NCI-H82 (cell line): ENCODE data around the gene OMA1.
"Not testable (repeated sequence)": the region's sequence is repeated elsewhere in the genome, so short reads cannot be mapped to it uniquely, and the experiment has no call there.

Experiments used
- DNase-seq: peaks from one replicate; lab custom pipeline; 2025; lab: John Stamatoyannopoulos, UW

The OMA1 gene

GRCh38 chr1:58573705-58574591 is 27.4 kb upstream of the OMA1 start:
- no peak for DNase-seq

DNA sequence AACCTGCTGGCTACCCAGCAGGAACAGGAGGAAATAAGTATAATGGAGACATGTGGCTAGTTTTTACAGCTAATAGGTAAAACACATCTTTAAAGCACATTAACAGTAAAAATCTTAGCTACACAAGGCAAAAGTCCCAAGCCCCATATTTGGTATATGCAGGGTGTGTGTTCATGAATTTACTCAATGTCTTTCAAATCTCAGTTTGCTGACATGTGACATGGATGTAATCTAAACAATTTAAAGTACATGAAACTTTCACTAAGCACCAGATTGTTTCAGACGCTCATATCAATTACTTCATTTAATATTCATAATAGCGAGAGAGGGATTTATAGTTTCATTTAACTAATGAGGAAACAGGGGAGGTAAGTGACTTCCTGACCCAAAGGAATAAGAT is 26.6 kb upstream of the OMA1 start:
- no peak for DNase-seq

DNA sequence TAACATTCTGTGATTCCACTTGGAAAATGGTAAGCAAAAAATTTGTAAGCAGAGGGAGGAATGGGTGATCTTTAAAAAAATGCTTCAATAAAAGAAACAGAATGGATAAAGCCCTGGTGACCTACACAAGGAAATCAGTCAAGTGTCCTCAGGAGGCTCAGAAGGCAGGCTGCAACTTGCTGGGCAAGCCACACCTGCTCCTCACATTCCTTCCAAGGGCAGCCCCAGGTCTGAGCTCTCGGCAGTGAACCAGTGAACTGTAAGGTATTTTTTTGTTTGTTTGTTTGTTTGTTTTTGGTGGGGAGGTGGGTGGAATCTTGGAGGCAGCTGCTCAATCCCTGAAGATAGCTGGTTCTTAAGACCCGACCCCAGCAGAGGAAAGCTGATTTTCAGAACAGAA is 26.2 kb upstream of the OMA1 start:
- no peak for DNase-seq

DNA sequence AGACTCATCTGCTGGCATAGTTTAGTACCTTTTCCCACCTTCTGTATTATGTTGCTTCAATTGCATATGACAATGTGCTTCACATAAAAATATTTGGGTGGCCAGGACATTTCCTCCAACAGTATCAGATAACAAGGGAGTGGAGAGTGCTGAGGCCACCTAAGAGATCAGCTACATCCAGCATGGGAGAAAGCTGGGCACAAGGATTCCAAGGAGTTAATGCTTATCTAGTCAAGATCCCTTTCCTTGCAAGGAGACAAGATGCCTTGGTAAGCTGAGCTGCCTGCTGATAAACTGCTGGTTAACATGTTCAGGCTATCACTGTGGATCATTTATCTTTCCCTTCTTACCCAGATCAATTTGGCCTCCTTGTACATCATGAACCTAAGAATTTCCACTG is 25.1 kb upstream of the OMA1 start:
- no peak for DNase-seq

GRCh38 chr1:58570817-58571216 is 24.3 kb upstream of the OMA1 start:
- no peak for DNase-seq

- no peak for DNase-seq
These were observed 23.6 kb upstream of the OMA1 start for GRCh38 chr1:58570094-58570493.

DNA sequence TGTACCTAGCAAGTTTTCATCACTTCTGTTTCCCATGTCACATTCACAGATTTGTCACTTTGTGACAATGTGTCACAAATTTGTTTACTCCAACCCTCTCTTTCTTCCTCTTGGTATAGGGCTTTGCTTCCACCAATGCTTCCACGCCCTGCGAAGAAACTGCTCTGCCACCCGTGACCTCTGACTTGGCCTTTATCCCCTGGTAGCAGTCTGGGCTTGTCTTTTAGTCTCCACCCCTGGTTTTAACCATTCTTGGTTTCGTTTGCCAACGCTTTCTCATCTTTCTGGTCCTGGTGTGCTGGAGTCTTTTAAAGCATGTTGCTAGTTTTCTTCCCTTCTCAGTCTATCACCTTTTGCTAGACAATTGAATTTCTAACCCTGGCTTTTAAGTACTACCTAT is 22.4 kb upstream of the OMA1 start:
- DNase-seq = no peak

DNA sequence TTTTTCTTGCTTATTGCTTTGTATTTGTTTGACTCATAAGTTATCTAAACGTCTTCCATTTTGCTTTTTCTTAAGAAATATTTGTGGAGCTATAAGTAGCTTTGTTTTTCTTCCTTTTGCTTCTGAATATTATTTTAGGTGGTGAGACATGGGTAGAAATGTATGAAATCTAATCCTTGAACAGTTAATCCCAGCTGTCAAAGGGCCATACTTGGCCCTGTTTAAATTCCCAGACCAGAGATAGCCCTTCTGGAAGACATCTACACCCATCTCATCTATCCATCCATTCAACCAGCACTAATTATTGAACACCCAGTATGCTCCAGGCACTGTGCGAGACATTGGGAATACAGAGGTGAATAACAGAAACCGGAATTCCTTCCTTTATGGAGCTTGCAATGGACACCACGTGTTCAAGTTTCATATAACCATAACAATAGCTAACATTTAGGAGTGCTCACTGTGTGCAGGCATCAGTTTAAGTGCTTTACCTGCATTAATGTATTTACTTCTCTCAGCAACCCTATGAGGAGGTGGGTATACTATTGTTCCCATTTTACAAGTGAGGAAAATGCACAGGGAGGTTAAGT is 21.8 kb upstream of the OMA1 start:
- no peak for DNase-seq

GRCh38 chr1:58566339-58566738 is 19.8 kb upstream of the OMA1 start:
- DNase-seq = no peak

DNA sequence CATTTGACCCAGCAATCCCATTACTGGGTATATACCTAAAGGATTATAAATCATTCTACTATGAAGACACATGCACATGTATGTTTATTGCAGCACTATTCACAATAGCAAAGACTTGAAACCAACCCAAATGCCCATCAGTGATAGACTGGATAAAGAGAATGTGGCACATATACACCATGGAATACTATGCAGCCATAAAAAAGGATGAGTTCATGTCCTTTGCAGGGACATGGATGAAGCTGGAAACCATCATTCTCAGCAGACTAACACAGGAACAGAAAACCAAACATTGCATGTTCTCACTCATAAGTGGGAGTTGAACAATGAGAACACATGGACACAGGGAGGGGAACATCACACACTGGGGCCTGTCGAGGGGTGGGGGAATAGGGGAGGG is 17.2 kb upstream of the OMA1 start:
- not testable (repeated sequence) for DNase-seq

DNA sequence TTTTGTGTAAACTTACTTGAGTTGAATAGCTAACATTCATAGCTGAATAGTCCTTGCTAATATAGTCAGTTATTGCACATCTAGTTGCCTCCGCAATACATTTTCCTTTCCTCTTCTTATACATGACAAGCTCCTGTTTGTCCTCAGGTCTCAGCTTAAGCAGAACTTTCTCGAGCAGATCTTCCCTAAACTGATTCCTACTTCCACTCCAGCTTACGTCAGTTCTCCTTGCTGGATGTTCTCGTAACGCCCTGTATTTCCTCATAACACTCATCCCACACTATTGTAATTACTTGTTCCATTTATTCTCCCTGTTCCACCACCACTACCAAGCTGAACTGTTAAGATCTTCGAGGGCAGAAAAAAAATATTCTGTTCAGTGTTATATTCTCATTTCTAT is 15.1 kb upstream of the OMA1 start:
- no peak for DNase-seq

DNA sequence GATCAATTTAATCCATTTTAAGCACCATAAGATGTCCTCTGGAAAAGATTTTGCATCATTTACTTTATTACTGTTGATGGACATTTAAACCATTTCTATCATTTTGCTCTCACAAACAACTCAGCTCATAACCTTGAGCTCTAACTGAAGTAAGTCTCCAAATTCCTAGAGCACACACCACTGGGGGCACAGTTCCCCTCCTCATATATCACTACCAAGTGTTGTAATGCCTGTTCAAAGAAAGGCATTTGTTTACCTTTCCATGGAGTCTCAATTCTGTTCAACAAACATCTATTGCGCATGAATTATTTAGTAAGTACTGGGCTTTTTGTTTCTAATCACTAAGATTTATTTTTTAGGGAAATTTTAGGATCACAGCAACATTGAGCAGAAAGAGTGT is 8.9 kb upstream of the OMA1 start:
- no peak for DNase-seq

GRCh38 chr1:58551186-58552140 is 4.9 kb upstream of the OMA1 start:
- peak; percentile 90 for DNase-seq

GRCh38 chr1:58549291-58549690 is 2.8 kb upstream of the OMA1 start:
- DNase-seq = not testable (repeated sequence)

DNA sequence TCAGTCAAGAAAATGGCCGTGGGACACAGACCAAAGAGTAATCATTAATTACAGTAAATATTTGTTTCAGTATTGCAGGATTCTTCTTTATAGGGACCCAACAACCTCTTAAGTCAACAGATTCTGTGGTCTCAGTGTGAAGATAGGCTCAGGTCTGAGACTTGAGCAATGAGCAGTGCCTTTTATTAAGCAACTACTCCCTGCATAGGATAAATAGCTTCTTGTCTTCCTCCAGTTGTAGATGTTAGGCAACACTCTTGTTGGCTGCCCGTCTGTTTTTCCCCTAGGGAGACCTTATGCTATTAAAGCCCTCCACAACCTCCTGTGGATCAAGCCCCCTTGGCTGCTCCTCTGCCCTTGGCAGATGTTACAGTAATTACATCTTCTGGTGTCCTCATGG is 1.8 kb upstream of the OMA1 start:
- DNase-seq = peak; percentile 91

GRCh38 chr1:58545591-58546519 is 671 bp downstream of the OMA1 start:
- DNase-seq = peak; percentile 86

DNA sequence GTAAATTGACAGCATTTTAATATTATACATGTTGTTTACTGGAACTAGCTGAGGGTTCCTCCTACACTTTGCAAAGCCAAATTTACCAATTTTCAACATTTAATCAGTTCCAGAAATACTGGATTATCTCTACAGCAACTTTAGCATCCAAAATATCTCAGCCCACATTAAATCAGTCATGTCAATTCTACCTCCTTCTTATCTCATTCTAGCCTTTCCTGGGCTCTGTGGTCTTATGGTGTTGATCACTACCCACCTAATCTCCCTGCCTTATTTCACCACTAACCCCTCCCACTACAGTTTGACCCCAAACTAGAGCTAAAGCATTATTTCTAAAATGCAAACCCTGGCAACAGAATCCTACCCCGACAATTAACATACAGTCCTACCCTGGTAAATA is 3.3 kb downstream of the OMA1 start:
- no peak for DNase-seq

DNA sequence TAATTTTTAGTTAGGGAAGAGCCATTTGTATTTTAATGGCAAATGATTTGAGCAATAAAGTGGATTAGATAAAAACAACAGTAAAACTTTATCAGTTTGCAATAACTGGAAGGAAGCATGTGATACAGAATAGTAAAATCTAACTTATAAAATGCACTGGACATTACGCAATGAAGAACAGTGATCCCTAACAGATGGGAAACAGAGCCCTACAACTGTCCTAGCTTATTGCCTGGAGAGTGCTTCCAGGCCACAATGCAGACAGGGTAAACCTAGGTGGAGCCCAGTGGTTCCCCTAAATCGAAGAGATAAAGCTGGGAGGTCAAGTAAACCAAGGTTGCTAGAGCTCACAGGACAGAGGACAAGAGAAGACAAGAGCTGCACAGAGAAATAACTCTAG is 7.0 kb downstream of the OMA1 start:
- no peak for DNase-seq

- no peak for DNase-seq
These were observed 7.7 kb downstream of the OMA1 start for GRCh38 chr1:58538821-58539220.

- DNase-seq = not testable (repeated sequence)
These were observed 14.7 kb downstream of the OMA1 start for GRCh38 chr1:58531842-58532241.

- no peak for DNase-seq
These were observed 17.2 kb downstream of the OMA1 start for GRCh38 chr1:58529284-58529683.
